Activated naive CD4-positive, alpha-beta T cell (primary cell): ENCODE data around the gene HSD17B3.
"Not testable (repeated sequence)": the region's sequence is repeated elsewhere in the genome, so short reads cannot be mapped to it uniquely, and the experiment has no call there.

Experiments used
- DNase-seq, 4 experiments: peaks; one replicate each; lab custom pipeline; 2025; lab: John Stamatoyannopoulos, UW

Gene HSD17B3

DNA sequence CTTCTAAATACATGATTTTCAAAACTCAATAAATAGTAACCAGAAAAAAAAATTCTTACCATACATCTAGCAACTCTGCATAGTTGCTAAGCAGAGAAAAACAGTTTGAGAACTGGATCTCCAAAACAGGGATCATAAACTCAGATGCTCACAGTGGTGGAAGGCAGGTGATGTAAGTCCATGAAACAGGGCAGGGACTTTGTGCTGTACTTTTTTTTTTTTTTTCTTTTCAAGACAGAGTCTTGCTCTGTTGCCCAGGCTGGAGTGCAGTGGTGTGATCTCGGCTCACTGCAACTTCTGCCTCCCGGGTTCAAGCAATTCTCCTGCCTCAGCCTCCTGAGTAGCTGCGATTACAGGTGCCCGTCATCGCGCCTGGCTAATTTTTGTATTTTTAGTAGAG, 5.0 kb upstream of the HSD17B3 start:
- not testable (repeated sequence) for DNase-seq

DNA sequence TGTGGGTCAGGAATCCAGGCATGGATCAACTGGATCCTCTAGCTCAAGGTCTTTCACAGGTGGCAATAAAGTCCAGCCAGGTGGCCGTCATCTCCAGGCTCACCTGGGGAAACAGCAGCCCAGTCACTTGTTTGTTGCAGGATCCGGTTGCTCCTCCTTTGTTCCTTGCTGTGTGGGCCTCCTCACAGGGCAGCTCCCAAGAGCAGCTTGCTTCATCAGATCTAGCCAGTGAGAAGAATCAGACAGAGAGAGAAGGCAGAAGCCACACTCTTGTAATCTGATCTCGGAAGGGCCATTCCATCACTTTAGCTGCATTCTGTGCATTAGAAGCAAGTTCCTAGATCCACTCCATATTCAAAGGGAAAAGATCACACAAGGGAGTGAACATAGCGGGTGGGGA, 3.2 kb upstream of the HSD17B3 start:
- DNase-seq = no peak

DNA sequence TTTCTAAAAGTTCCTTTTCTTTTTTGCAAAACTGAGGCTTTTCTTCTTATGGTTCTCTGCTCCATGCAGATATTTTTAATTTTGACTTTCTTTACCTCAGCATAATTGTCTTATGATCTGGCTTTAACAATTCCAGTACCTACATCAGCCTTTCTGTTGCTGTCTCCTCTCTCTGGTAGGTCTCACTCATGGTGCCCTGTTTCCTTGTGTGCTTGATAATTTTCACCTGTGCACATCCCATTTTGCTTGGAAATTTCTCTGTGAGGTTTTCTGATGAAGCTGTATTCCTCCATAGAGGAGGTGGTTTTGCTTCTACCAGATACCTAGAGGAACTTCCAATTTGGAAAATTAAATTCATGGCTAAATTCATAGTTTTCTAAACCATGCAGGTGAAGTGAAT, 2.3 kb upstream of the HSD17B3 start:
- no peak for DNase-seq

DNA sequence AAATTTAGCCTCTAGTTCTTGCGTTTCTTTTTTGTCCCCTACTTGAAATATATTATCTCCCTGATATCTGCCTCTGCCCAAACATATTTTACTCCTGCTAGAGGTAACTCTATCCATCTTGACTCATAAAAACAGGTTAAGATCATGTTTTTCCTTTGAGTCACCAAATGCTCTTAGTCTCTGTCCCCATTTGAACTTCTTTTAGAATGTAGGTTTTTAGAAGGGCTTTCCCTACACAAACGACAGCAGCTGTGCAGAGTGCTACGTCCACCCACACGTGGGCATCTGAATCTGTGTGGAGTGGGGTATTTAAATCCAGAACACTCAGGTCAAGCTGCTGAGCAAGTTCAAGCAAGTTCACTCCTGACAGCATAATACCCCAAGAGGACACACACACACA, 2.2 kb downstream of the HSD17B3 start:
- DNase-seq = no peak

DNA sequence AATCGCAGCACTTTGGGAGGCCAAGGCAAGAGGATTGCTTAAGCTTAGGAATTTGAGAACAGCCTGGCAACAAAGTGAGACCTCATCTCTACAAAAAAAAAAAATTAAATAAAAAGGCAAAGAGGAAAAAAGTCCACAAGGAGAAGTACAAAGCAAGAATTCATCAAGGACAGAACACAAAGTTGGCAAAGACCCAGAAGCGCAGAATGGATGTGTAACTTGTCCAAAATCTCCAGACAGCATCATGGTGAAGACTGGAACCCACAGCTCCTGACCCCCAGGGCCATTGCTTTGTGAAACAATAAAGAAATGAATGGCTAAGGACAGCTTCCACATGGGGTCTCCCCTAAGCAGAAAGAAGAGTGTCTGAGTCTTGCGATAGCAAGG, 7.8 kb downstream of the HSD17B3 start:
- no peak for DNase-seq

DNA sequence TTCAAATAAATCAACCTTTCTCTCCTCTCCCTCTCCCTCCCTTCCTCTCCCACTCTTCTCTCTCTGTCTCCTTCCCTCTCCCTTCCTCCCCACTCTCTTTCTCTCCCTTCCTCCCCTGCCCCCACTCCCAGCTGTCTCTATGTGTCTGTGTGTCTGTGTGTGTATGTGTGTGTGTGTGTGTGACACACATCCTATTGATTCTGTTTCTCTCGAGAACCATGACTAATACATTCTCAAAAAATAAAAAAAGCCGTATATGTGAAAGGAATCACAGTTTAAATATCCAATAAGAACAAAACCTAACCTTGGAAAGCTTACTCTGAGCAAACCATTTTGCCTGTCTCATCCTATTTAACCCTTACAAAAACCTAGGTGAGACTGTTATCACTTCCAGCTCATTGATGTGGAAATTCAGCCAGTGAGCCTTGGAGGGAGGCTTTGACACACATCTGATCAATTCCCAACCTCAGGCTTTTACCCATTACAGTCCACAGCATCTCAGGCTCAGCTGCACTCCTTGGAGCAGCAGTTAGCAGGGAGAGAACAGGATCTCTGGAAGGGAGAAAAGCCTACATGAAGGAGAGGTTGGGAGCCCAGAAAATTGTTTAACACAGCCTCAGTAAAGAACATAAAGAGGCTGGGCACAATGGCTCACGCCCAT, 8.3 kb downstream of the HSD17B3 start:
- no peak for DNase-seq

DNA sequence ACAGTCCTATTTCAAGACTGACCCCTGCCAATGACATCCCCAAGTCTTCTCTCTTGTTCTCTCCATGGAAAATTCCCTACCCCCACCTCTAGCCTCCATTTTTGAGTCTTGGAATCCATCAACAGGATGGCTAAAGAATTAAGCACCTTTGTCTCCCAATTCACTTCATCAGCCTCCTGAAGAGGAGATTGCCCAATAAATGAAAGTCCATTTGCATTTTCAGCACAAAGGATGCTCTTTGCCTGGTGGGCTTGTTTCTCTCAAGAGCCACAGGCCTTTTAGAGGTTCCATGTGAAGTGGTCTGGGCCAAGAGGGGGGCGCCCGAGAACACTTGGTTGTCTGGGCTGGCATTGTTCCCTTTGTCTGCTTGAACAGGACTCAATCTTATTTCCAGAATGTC, 12.6 kb downstream of the HSD17B3 start:
- DNase-seq = no peak

DNA sequence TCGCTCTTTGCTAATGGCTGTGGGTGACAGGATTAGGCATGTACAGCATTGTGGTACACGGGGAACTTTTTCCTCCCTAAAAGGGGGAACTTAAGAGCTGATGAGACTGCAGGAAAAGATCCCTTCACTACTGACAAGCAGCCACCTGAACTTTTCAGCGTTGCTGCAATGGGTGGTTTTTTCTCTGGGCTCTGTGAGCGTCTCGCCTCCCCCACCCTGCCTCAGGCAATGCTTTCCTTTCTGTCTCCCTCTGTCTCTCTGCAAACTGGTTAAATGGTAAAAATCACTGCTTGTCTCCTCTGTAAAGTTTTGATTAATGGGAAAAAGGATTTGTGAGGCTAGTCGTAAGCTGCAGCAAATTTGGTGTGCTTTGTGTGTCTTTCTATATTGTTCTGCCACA, 20.3 kb downstream of the HSD17B3 start:
- DNase-seq = no peak

DNA sequence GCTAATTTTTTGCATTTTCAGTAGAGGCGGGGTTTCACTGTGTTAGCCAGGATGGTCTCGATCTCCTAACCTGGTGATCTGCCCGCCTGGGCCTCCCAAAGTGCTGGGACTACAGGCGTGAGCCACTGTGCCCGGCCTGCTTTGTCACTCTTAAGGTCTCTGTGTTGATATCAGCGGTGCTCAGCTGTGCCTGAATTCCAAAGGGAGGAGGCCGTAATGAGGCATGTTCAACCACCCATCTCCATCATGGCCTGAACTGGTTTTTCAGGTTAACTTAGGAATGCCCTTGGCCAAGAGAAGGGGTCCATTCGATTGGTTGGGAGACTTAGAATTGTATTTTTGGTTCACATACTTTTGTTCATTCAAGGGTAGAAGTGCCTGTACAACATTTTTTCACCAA, 22.0 kb downstream of the HSD17B3 start:
- no peak for DNase-seq

DNA sequence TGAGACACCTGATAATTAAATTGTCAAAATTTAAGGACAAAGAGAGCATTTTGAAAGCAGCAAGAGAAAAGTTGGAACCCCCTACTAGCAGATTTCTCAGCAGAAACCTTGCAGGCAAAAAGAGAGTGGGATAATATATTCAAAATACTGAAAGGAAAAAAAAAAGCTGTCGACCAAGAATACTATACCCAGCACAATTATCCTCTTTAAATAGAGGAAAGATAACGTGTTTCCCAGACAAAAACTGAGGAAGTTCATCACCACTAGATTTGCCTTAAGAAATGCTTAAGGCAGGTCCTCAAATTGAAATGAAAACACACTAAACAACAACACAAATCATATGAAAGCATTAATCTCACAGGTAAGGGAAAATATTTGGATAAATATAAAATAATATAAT, 27.0 kb downstream of the HSD17B3 start:
- no peak for DNase-seq

DNA sequence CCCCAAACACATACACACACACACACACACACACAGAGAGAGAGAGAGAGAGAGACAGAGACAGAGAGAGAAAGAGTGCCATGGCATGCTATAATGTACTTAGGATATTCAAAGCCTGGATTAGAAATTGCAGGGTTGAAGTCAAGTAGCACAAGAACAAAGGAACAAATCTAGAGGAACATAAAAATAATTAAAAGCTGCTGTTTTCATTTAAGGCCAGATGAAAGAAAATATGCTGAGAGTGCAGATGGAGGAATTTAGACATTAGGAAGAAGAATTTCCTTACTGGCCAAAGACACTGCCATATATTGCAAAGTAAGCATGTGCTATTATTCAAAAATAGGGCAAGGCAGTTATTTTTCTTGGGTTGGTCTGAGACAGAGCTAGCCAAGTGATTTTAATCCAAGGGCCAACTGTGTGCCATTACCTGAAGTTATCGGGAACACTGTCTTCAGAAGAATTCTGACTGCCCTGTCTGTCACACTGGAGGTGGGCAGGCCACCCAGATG, 31.7 kb downstream of the HSD17B3 start:
- DNase-seq = no peak

DNA sequence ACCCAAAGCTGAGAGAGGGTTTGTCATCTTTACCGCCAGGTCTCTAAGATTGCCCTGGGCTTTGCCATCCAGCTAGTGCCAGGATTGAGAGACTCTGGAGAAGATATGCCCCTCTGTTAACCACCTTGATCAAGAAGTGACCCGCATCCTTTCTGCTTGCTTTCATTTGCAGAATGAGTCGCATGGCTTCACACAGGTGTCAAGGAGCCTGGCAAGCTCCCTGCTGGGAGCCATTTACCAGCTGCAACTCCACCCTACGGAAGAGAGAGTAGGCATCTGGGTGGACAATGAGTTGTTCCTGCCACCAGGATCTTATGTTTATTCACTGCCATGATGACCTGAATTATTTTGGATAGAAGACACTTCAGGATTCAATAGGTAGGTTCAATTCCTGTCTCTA, 43.0 kb downstream of the HSD17B3 start:
- DNase-seq = no peak

DNA sequence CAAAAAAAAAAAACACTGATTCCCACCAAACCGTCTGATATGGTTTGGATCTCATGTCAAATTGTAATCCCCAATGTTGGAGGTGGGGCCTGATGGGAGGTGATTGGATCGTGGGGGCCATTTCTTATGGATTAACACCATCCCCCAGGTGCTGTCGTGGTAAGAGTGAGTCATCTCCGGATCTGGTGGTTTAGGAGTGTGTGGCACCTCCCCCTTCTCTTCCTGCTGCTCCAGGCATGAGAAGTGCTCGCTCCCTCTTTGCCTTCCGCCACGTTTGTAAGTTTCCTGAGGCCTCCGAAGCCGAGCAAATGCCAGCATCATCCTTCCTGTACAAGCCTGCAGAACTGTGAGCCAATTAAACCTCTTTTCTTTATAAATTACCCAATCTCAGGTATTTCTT, 45.2 kb downstream of the HSD17B3 start:
- DNase-seq = no peak

DNA sequence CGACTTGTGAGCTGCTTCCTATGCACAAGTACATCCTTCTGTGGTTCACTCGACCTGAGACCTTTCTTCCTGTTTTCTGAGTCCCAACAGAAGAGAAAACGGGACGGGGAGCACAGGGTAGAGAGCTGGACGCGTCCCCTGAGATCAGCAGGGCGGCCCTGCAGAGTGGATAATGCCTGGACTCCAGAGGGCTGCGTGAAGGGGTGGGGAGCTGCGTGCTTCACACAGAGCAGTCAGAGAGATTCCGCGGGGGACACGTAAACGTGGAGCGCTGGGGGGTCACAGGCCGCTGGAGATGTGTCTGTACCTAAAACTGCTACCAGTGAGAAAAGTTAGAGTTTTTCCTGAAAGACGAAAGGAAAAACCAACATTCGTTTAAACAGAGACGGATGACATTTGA, 46.3 kb downstream of the HSD17B3 start:
- DNase-seq = no peak

DNA sequence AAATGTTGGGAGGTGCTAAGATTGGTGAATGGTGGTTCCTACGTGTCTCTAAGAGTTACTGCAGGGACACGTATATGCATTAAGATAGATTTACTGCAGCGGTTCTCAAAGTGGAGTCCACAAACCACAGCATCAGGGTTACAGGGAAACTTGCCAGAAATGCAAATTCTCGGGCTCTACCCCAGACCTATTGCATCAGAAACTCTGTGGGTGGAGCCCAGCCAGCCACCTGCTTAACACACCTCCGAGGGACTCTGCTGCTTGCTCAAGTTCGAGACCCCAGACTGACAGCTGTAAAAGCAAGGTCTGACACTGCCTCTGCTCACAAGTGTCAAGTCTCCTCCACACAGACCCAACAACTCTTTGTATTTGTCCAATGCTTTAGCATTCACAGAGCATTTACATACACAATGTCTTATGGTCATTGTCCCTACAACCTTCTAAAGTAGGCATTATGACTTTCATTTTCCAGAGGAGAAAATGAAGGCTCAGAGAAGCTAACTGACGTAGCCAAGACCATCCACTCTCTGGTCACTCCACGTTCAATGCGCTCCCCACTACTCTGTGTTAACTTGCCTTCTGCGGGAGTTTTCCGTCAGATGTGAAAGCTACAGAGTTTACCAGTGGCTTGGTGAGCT, 48.8 kb downstream of the HSD17B3 start:
- no peak for DNase-seq

DNA sequence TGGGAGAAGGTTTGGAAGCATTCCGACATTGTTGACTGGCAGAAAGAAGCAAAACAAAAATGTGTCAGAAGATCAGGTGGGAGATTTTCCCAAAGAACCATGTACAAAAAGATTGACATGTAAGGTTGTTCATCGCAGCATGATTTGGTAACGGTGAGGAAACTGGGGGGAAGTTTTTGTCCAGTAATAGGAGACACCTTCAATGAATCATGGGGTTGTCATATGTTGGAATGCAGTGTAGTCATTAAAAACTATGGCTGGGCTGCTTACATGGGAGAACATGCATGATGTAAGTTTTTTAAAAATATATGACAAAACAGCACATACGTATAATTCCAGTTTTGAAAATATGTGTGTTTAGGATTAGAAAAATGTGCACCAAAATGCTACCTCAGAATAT, 50.5 kb downstream of the HSD17B3 start:
- no peak for DNase-seq

DNA sequence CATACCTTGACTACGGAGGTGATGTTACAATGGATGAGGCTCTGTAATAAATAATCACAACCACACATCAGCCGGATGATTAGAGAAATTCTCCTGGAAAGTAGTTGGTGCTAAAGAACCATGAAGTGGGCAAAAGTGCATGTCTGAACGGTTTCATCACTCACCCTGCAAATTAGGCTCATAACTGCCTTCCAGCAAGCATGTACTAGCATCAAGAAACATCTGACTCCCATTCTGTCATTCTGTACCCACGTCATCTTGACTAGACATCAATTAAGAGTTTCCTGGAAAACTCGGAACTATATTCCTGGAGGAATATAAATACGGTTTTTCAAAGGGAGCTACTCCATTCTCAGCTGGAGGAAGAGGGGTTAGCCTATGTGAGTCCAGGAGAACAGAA, 52.2 kb downstream of the HSD17B3 start:
- DNase-seq = no peak

DNA sequence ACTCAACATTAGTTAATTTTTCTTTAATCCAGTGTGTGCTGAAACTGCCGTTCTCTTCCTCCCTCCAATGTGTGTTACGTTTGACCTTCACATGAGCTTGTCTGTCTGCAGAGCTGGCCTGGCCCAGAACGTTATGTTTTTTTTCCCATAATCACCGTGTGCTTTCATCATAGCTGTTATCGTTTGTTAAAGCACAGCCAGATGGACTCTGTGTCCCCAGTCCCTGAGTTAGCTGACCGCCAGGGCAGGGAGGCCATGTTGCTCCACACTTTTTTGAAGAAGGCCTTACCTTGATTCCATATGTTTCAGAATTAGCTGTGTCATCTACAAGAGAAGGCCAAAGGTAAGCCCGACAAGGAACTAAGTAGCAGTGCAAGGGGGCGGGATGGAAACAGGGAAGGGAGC, 55.7 kb downstream of the HSD17B3 start:
- no peak for DNase-seq

DNA sequence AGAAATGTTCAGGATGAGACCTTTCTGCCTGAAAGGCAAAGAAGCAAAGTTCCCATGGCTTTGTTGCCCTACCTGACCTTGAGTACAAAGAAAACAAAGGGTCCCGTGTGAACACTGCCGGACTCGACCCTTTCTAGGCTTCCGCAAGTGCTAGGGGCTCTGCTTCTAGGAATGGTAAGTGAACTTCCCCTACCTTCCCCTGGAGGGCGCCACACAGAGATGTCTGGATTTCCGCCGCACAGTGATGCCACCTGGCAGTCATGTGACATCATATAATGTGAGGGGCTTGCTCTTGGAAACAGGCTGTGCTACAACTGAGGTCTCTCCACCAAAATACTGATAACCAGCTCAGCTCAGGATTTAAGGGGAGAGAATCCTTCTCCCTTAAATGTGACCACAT, 56.6 kb downstream of the HSD17B3 start:
- DNase-seq = no peak

DNA sequence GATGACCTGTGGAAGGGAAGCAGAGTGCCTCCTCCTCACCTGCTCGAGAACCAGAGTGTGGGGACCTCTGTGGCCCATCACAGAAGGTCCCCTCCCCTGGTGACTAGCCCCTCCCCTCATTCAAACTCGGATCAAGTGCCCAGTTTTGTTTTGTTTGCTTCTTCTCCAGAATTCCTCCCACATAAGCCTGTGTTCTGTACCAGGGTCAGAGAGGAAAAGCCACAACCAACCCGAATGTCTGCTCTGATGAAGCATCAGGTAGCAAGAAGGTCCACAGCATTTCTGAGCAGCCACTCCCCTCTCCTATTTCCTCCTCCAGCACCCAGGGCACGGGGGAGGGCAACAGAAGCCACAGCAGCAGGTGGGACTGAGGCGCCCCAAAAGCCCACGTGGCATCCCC, 58.2 kb downstream of the HSD17B3 start:
- no peak for DNase-seq

DNA sequence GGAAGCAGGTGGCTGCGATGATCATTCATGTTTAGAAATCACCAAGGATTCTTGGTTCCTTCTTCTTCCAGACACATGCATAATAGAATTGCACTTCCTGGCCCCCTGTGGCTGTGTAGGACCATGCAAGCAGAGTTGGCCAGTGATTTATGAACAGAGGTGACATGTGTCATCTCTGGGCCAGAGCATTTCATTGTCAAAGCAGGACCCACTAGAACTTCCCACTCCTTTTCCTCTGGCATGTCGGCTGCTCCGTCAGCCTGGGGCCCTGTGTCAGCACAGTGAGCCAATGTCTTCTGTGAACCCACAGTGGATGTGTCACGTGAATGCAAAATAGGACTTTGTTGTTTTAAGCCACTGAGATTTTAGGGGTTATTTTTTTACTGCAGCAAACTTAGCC, 59.2 kb downstream of the HSD17B3 start:
- DNase-seq = no peak

DNA sequence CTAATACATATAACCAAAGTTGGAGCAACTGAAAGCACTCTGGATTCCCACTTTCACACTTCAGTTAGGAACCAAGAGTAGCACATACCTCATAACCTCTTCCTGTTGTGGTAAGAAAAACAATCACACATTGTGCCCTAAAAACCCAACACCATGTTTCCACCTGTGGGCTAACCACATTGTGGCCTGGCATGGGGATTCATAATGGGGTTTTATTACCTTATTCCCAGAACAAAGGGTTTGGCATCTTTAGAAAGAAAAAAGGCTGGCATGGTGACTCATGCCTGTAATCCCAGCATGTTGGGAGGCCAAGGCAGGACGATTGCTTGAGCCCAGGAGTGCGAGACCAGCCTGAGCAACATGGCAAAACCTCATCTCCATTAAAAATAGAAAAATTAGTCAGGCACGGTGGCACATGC, 60.6 kb downstream of the HSD17B3 start:
- DNase-seq = no peak

DNA sequence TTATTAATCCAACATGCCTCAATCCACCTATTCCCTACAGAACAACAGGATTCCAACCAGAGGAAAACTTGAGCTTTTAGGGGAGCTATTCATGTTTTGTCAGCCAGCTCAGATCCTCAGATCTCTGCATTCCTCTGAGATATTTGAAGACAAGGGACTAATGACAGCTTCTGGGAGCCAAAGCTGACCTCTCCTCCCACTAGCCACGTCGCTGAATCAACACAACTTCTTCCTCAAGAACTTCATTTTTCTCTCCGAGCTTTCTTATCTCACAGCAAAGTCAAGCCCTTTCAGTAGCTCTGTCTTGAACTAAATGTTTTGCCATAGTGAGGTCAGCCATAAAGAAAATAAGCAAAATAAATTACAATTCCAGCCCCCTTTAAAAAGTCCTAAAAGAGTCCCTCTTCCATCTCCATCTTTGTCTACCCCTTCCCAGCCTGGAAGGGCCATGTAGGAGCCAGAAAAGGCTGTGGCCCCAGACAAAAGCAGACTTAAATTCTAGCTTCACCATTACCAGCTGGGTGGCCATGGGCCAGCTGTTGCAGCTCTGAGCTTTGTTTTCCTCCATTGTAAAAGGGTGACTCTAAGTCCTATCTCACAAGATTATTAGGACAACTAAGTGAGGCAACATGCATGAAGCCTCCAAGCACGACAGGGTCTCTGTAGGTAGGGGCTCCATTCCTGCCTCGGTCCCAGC, 65.0 kb downstream of the HSD17B3 start:
- no peak for DNase-seq
